ENCODE results near the gene SENP7.

SENP7 gene

GRCh38 chr3:101530686-101531047, 17.7 kb upstream of the SENP7 start:
- Histone ChIP-seq H3K27ac (ENCODE audit: low read depth, low read length, poor library complexity, severe bottlenecking) (no peak overlapping the region), H3K9me3 (ENCODE audit: low read length) (peaks cover 11% of the 10 kb centered on the region), H4K20me1 (ENCODE audit: insufficient read depth, low read length) (no peaks in the 10 kb centered on the region), H3K9me2 (ENCODE audit: low read depth, low read length) (no peaks in the 10 kb centered on the region), H3K27me3 (ENCODE audit: insufficient read depth, low read length) (no peaks in the 10 kb centered on the region; the same call in 1 of the 2 replicates), H3K4me1 (ENCODE audit: insufficient read depth, low read length, severe bottlenecking) (no peaks in the 10 kb centered on the region), H3K4me2 (ENCODE audit: low read length) (no peak overlapping the region), H3K9ac (ENCODE audit: low read length) (no peak overlapping the region), H3K4me3 (ENCODE audit: low read depth, low read length, poor library complexity, severe bottlenecking) (no peak overlapping the region), H3K36me3 (ENCODE audit: insufficient read depth, low read length) (no peaks in the 10 kb centered on the region), H3K79me2 (ENCODE audit: insufficient read depth, low read length) (no peaks in the 10 kb centered on the region), H3F3A (ENCODE audit: insufficient read depth, low read length) (no peaks in the 10 kb centered on the region), H2AFZ (ENCODE audit: low read length) (no peak overlapping the region)
- TF ChIP-seq EZH2 (IDR thresholded peaks at IDR 0.05; ENCODE audit: borderline replicate concordance, low read length) = no peak
- TF ChIP-seq, protein P1, sequence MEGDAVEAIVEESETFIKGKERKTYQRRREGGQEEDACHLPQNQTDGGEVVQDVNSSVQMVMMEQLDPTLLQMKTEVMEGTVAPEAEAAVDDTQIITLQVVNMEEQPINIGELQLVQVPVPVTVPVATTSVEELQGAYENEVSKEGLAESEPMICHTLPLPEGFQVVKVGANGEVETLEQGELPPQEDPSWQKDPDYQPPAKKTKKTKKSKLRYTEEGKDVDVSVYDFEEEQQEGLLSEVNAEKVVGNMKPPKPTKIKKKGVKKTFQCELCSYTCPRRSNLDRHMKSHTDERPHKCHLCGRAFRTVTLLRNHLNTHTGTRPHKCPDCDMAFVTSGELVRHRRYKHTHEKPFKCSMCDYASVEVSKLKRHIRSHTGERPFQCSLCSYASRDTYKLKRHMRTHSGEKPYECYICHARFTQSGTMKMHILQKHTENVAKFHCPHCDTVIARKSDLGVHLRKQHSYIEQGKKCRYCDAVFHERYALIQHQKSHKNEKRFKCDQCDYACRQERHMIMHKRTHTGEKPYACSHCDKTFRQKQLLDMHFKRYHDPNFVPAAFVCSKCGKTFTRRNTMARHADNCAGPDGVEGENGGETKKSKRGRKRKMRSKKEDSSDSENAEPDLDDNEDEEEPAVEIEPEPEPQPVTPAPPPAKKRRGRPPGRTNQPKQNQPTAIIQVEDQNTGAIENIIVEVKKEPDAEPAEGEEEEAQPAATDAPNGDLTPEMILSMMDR (IDR thresholded peaks at IDR 0.05; ENCODE audit: low read length) = no peak

- H3K4me3 ChIP-seq (ENCODE audit: low read depth, low read length, poor library complexity, severe bottlenecking) = no peak overlapping the region
- no peaks in the 10 kb centered on the region for H3K9me2 ChIP-seq (ENCODE audit: low read depth, low read length)
- H3K27ac ChIP-seq (ENCODE audit: low read depth, low read length, poor library complexity, severe bottlenecking) = no peak overlapping the region
- no peak overlapping the region for H3K4me2 ChIP-seq (ENCODE audit: low read length)
- no peaks in the 10 kb centered on the region for H3K79me2 ChIP-seq (ENCODE audit: insufficient read depth, low read length)
- H3K9me3 ChIP-seq (ENCODE audit: low read length) = peaks cover 11% of the 10 kb centered on the region
- no peaks in the 10 kb centered on the region for H3F3A ChIP-seq (ENCODE audit: insufficient read depth, low read length)
- no peaks in the 10 kb centered on the region for H3K4me1 ChIP-seq (ENCODE audit: insufficient read depth, low read length, severe bottlenecking)
- no peak overlapping the region for H3K9ac ChIP-seq (ENCODE audit: low read length)
- TF ChIP-seq EZH2 (IDR thresholded peaks at IDR 0.05; ENCODE audit: borderline replicate concordance, low read length) = no peak
- TF ChIP-seq, protein P1 (IDR thresholded peaks at IDR 0.05; ENCODE audit: low read length) = no peak
- no peaks in the 10 kb centered on the region for H3K27me3 ChIP-seq (ENCODE audit: insufficient read depth, low read length)
- H3K36me3 ChIP-seq (ENCODE audit: insufficient read depth, low read length) = no peaks in the 10 kb centered on the region
- H4K20me1 ChIP-seq (ENCODE audit: insufficient read depth, low read length) = no peaks in the 10 kb centered on the region
- H2AFZ ChIP-seq (ENCODE audit: low read length) = no peak overlapping the region
These were observed 17.0 kb upstream of the SENP7 start for GRCh38 chr3:101529816-101530685.

DNA sequence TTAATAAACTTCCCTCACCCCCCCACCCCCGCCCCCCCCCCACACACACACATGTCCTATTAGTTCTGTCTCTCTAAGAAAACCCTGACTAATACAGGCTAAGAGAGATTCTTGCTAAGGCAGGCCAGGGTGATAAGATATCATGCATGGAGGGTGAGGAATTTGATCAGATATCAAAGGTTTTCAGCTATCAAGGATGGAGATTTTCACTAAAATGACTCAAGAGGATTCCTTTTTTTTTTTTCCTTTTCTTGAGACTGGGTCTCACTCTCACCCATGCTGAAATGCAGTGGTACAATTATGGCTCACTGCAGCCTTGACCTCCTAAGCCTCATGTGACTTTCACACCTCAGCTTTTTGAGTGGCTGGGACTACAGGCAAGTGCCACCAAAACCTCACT, 14.9 kb upstream of the SENP7 start:
- Histone ChIP-seq H4K20me1 (ENCODE audit: insufficient read depth, low read length) (no peaks in the 10 kb centered on the region), H3K36me3 (ENCODE audit: insufficient read depth, low read length) (no peaks in the 10 kb centered on the region), H3K9ac (ENCODE audit: low read length) (no peak overlapping the region), H3K4me3 (ENCODE audit: low read depth, low read length, poor library complexity, severe bottlenecking) (no peak overlapping the region), H3K9me2 (ENCODE audit: low read depth, low read length) (no peaks in the 10 kb centered on the region), H2AFZ (ENCODE audit: low read length) (no peak overlapping the region), H3K27ac (ENCODE audit: low read depth, low read length, poor library complexity, severe bottlenecking) (no peak overlapping the region), H3K4me2 (ENCODE audit: low read length) (no peak overlapping the region), H3K27me3 (ENCODE audit: insufficient read depth, low read length) (no peaks in the 10 kb centered on the region), H3K9me3 (ENCODE audit: low read length) (peaks cover 11% of the 10 kb centered on the region), H3K4me1 (ENCODE audit: insufficient read depth, low read length, severe bottlenecking) (no peaks in the 10 kb centered on the region), H3F3A (ENCODE audit: insufficient read depth, low read length) (no peaks in the 10 kb centered on the region), H3K79me2 (ENCODE audit: insufficient read depth, low read length) (no peaks in the 10 kb centered on the region)
- TF ChIP-seq, protein P1 (IDR thresholded peaks at IDR 0.05; ENCODE audit: low read length) = no peak
- TF ChIP-seq EZH2 (IDR thresholded peaks at IDR 0.05; ENCODE audit: borderline replicate concordance, low read length) = no peak
